ENCODE measurements around the gene ARF3.
A peak's percentile ranks its signal among the peaks of the same experiment; 100 is the strongest.
"Not testable (repeated sequence)": the region's sequence is repeated elsewhere in the genome, so short reads cannot be mapped to it uniquely, and the experiment has no call there.

ARF3 gene

GRCh38 chr12:48929551-48929950 is 27.7 kb downstream of the ARF3 start:
- DNase-seq (ENCODE audit: low spot score) = no peak

- no peak for DNase-seq (ENCODE audit: low spot score)
Observed at GRCh38 chr12:48927261-48927660, 30.0 kb downstream of the ARF3 start.

- DNase-seq (ENCODE audit: low spot score) = peak; percentile 75
Observed at GRCh38 chr12:48925304-48926011, 31.8 kb downstream of the ARF3 start, which contains the start of gene FKBP11. Gene FKBP11, minus strand, starts transcription at chr12:48925492. Its CDS starts 64 bp downstream, at chr12:48925428.

- peak; percentile 64 for DNase-seq (ENCODE audit: low spot score)
Observed at GRCh38 chr12:48924617-48925303, 32.5 kb downstream of the ARF3 start.

GRCh38 chr12:48923117-48923516 is 34.2 kb downstream of the ARF3 start:
- DNase-seq (ENCODE audit: low spot score) = no peak

- DNase-seq (ENCODE audit: low spot score) = no peak
Observed at GRCh38 chr12:48917857-48918537, 39.3 kb downstream of the ARF3 start.

GRCh38 chr12:48910196-48910595 is 47.1 kb downstream of the ARF3 start:
- DNase-seq (ENCODE audit: low spot score) = no peak

- DNase-seq (ENCODE audit: low spot score) = not testable (repeated sequence)
Observed at GRCh38 chr12:48909698-48910097, 47.6 kb downstream of the ARF3 start.

- no peak for DNase-seq (ENCODE audit: low spot score)
Observed at GRCh38 chr12:48907245-48907644, 50.0 kb downstream of the ARF3 start.

GRCh38 chr12:48903982-48904411 is 53.3 kb downstream of the ARF3 start:
- DNase-seq (ENCODE audit: low spot score) = no peak

- DNase-seq (ENCODE audit: low spot score) = no peak
Observed at GRCh38 chr12:48903363-48903981, 53.8 kb downstream of the ARF3 start.

GRCh38 chr12:48901278-48901677 is 56.0 kb downstream of the ARF3 start:
- DNase-seq (ENCODE audit: low spot score) = peak; percentile 68

- DNase-seq (ENCODE audit: low spot score) = no peak
Observed at GRCh38 chr12:48899651-48900050, 57.6 kb downstream of the ARF3 start.

GRCh38 chr12:48894271-48894670 is 63.0 kb downstream of the ARF3 start:
- no peak for DNase-seq (ENCODE audit: low spot score)

GRCh38 chr12:48890657-48891418 is 66.4 kb downstream of the ARF3 start:
- peak; percentile 48 for DNase-seq (ENCODE audit: low spot score)

- DNase-seq (ENCODE audit: low spot score) = no peak
Observed at GRCh38 chr12:48889679-48890078, 67.6 kb downstream of the ARF3 start.
